ENCODE data around the gene HCLS1.

GRCh38 chr3:121641127-121641526 lies 19.6 kb downstream of the HCLS1 start:
- TF ChIP-seq POLR2A (IDR thresholded peaks at IDR 0.05) (no peak), POLR2AphosphoS5 (IDR thresholded peaks at IDR 0.05) (no peak)
- TF ChIP-seq, protein P1, sequence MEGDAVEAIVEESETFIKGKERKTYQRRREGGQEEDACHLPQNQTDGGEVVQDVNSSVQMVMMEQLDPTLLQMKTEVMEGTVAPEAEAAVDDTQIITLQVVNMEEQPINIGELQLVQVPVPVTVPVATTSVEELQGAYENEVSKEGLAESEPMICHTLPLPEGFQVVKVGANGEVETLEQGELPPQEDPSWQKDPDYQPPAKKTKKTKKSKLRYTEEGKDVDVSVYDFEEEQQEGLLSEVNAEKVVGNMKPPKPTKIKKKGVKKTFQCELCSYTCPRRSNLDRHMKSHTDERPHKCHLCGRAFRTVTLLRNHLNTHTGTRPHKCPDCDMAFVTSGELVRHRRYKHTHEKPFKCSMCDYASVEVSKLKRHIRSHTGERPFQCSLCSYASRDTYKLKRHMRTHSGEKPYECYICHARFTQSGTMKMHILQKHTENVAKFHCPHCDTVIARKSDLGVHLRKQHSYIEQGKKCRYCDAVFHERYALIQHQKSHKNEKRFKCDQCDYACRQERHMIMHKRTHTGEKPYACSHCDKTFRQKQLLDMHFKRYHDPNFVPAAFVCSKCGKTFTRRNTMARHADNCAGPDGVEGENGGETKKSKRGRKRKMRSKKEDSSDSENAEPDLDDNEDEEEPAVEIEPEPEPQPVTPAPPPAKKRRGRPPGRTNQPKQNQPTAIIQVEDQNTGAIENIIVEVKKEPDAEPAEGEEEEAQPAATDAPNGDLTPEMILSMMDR (IDR thresholded peaks at IDR 0.05): no peak
